Measurements from ENCODE around the gene UBE3A.

GRCh38 chr15:25416693-25417092 is 22.1 kb downstream of the UBE3A start:
- no peak for TF ChIP-seq POLR2A (IDR thresholded peaks at IDR 0.05; ENCODE audit: borderline replicate concordance, extremely low read depth, insufficient read depth, insufficient read length)
- TF ChIP-seq, protein P1, sequence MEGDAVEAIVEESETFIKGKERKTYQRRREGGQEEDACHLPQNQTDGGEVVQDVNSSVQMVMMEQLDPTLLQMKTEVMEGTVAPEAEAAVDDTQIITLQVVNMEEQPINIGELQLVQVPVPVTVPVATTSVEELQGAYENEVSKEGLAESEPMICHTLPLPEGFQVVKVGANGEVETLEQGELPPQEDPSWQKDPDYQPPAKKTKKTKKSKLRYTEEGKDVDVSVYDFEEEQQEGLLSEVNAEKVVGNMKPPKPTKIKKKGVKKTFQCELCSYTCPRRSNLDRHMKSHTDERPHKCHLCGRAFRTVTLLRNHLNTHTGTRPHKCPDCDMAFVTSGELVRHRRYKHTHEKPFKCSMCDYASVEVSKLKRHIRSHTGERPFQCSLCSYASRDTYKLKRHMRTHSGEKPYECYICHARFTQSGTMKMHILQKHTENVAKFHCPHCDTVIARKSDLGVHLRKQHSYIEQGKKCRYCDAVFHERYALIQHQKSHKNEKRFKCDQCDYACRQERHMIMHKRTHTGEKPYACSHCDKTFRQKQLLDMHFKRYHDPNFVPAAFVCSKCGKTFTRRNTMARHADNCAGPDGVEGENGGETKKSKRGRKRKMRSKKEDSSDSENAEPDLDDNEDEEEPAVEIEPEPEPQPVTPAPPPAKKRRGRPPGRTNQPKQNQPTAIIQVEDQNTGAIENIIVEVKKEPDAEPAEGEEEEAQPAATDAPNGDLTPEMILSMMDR (IDR thresholded peaks at IDR 0.05 in 2 of 3, conservative IDR thresholded peaks at IDR 0.05 in 1 of 3; ENCODE audit: borderline replicate concordance in 1 of 3, insufficient read depth in 1 of 3, low read depth in 2 of 3, low read length in 2 of 3) = no peak
- no peak for TF ChIP-seq ZNF274 (IDR thresholded peaks at IDR 0.05; ENCODE audit: low read depth, low read length)
- no peak for TF ChIP-seq ZFX (IDR thresholded peaks at IDR 0.05)
- TF ChIP-seq POLR2AphosphoS5 (IDR thresholded peaks at IDR 0.05; ENCODE audit: low read depth, low read length) = no peak
- TF ChIP-seq, protein P2, sequence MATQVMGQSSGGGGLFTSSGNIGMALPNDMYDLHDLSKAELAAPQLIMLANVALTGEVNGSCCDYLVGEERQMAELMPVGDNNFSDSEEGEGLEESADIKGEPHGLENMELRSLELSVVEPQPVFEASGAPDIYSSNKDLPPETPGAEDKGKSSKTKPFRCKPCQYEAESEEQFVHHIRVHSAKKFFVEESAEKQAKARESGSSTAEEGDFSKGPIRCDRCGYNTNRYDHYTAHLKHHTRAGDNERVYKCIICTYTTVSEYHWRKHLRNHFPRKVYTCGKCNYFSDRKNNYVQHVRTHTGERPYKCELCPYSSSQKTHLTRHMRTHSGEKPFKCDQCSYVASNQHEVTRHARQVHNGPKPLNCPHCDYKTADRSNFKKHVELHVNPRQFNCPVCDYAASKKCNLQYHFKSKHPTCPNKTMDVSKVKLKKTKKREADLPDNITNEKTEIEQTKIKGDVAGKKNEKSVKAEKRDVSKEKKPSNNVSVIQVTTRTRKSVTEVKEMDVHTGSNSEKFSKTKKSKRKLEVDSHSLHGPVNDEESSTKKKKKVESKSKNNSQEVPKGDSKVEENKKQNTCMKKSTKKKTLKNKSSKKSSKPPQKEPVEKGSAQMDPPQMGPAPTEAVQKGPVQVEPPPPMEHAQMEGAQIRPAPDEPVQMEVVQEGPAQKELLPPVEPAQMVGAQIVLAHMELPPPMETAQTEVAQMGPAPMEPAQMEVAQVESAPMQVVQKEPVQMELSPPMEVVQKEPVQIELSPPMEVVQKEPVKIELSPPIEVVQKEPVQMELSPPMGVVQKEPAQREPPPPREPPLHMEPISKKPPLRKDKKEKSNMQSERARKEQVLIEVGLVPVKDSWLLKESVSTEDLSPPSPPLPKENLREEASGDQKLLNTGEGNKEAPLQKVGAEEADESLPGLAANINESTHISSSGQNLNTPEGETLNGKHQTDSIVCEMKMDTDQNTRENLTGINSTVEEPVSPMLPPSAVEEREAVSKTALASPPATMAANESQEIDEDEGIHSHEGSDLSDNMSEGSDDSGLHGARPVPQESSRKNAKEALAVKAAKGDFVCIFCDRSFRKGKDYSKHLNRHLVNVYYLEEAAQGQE (IDR thresholded peaks at IDR 0.05; ENCODE audit: low read depth) = no peak
- no peak for TF ChIP-seq EZH2 (IDR thresholded peaks at IDR 0.05)
- no peak for TF ChIP-seq RAD21 (IDR thresholded peaks at IDR 0.05; ENCODE audit: low read depth)
